RKO (cell line): ENCODE results near the gene NFASC.

ENCODE experiments used
- DNase-seq: peaks from one replicate; pipeline ENCODE4 v3.0.0-alpha.2; 2016; ENCODE audit warnings: low spot score

NFASC gene

GRCh38 chr1:204859861-204860267, 10.8 kb upstream of the NFASC start:
- DNase-seq: no peak

- no peak for DNase-seq
Measured at GRCh38 chr1:204863024-204863423, 7.6 kb upstream of the NFASC start.

- DNase-seq: no peak
Measured at GRCh38 chr1:204863730-204864129, 6.9 kb upstream of the NFASC start.

GRCh38 chr1:204866051-204866596, 4.5 kb upstream of the NFASC start:
- no peak for DNase-seq

DNA sequence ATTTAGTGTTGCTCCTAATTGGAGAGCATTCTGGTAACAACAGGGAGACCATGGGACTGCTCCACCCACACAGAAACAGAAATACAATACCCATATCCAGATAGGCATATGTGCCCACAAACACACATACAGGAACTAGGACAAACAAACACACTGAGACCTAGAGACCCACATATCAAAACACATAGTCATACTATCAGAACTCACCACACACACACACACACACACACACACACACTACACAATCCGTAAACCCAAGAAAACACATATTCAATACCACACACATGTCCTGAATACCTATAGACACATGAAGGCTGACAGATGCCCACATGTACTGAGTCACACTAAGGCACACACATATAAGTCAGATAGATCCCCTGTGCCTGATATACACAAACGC, 3.5 kb upstream of the NFASC start:
- DNase-seq: no peak

- DNase-seq: no peak
Measured at GRCh38 chr1:204867666-204868339, 2.9 kb upstream of the NFASC start.

DNA sequence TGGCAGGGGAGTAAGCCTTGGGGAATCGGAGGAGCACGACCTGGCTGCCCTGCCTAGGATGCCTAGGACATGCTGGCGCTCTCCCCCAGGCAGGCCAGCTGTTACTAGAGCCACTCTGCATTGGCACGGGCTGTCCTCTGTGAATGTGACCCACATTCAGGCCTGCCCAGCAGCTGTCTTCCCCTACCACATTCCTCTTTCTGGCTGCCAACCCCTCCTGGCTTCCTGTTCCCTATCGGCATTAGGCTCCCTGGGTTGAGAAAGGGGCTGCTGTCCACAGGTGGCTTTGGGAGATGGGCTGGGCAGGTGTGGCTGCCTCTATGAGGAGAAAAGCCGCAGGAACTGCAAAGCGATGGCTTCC, 2.3 kb upstream of the NFASC start:
- no peak for DNase-seq

DNA sequence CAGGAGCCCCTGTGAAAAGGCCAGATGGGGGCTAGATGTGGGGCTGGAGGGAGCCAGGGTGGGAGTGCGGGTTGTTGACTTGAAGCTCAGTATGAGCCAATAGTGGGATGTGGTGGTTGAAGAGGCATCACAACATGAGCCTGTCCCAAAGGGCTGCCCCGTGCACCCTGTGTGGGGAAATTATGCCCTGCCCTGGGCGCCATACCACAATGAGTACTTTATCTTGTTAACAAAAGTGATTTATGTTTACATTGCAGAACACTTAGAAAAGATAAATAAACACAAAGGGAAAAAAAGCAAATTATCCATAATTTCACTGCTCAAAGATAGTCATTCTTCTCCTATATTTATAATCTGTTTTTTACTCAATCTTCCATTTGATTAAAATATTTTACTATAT, 1.6 kb upstream of the NFASC start:
- no peak for DNase-seq

DNA sequence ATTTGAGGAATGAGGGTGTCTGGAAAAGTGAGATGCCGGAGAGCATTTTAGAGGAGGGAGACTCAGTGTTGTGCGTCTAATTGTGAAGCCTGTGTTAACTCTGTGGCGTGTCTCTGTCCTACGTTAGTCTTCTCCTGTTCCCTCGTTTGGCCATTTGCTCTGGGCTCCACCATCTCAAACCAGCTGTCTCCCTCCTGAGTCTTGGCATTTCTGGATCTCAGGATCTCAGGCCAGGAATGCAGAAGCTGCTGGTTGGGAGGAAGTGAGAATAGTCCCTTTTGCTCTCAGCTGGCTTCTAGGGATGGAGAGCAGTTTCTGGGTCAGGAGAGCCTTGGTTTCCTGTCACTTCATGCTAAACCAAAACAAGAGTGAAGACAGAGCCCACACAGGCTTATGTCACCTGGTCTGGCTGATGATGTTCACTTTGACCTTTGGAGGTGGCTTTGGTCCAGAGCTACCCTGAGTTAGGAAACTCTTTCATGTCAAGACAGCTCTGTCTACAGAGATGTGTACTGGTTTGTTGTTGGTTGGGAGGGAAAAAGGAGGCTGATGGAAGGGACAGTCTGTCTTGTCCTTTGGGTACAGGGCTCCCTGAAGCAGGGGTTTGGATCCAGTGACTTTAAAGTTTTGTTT, 859 bp downstream of the NFASC start:
- DNase-seq: no peak

DNA sequence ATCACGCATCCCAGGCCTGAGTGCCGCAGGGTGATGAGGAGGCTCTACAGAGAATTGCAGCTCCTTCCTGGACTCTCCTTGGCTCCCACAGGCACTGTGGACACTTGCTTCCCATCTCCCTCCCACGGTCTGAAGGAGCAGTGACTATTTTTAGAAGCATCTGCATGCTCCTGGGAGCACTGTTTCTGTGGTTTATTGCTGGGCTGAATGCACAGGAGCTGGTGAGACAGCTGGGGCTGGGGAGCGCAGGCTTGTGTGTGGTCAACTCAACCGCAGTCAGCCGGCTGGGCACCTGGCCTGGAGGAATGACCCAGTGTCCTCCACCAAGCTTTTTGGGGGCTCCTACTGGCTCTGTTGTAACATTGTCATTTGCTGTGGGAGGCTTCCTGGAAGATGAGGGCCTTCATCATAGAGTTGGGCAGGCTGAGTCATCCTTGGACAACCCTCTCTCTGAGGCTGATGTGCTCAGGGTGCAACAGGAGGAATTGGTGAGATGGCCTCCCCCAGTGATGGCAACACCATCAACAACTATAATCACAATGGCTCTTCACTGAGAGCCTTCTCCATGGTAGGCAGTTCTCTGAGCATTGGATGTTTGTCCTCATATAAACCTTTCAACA, 1.7 kb downstream of the NFASC start:
- no peak for DNase-seq

GRCh38 chr1:204873176-204873575, 2.5 kb downstream of the NFASC start:
- DNase-seq: no peak

DNA sequence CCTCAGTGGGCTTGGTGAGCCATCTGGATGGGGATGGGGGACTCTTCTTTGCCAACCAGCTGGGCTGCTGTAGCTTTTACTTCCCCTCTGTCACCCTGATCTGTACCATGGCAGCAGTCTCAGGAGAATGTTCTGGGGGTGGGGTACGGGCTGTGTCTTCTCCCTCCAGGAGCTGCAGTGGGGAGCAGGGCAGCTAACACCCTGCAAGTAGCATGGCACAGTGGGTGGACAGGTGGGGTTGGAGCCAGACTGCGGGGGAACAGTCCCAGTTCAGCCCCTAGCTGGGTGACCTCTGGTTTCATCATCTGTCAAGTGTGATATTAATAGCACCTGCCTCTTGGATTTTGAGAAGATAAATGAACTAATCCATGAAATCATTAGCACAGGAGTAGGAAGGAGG, 3.1 kb downstream of the NFASC start:
- no peak for DNase-seq

- no peak for DNase-seq
Measured at GRCh38 chr1:204874274-204874673, 3.6 kb downstream of the NFASC start.

DNA sequence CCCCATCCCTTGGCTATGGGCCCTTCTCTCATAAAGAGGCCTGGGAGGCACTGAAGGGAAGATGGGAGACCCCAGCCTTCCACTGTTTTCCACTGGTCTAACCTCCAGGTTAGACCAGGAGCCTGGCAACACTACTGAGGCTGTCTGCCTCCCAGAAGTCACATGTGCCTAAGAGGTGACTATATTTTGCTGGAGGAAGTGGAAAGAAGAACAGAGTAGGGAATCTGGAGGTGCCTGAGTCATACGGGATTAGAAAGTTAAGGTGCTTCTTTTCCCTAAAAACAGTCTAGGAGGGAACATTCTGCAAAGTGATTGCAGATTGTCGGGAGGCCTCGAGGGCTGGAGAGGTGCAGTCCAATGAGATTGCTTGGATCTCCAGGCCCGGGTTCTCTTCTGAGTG, 4.6 kb downstream of the NFASC start:
- no peak for DNase-seq

- DNase-seq: no peak
Measured at GRCh38 chr1:204878621-204879234, 8.1 kb downstream of the NFASC start.

GRCh38 chr1:204879351-204879750, 8.7 kb downstream of the NFASC start:
- DNase-seq: no peak

- no peak for DNase-seq
Measured at GRCh38 chr1:204880906-204881305, 10.2 kb downstream of the NFASC start.

- DNase-seq: no peak
Measured at GRCh38 chr1:204882479-204882878, 11.8 kb downstream of the NFASC start.

- DNase-seq: no peak
Measured at GRCh38 chr1:204883405-204883804, 12.7 kb downstream of the NFASC start.

DNA sequence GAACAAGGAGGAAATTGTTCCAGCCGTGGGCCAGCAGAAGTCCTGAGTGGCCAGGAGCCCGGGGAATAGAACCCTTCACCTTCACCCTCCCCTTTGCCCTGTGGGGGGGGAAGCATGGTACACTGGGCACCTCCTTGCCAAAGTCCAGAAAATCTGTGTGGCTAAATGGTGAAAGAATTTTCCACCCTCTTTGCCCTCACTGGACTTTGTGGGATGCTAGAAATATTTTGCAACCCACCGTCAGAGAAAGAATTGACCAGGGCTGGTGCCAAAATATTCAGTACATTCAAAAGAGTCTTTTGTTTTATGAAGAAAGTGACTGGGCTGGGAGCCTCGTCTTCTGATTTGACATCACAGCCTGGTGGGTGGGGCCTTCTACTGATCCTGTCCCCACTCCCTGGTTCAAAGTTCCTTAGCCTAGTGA, 14.6 kb downstream of the NFASC start:
- no peak for DNase-seq

- DNase-seq: no peak
Measured at GRCh38 chr1:204885790-204886189, 15.1 kb downstream of the NFASC start.

DNA sequence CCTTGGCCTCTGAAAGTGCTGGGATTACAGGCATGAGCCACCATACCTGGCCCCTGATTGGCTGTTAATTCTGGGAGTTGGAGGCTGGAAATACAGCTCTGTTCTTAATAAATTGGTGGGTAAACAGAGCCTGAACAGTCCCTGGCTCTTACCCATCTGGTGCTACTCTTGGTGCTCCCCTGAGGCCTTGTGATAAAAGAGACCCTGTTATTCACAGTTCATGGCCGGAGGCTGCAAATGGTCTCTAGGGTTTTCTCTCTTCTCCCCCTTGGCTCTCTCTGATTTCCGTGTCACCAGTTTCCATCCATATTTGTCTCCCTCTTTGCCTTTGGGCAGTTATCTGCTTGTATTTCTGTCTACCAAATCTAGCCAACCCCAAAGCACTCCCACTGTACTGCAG, 17.2 kb downstream of the NFASC start:
- DNase-seq: no peak

- no peak for DNase-seq
Measured at GRCh38 chr1:204888294-204888693, 17.6 kb downstream of the NFASC start.
